HG02759 (cell line): Measurements from ENCODE around the gene CFAP46.
A peak's percentile ranks its signal among the peaks of the same experiment; 100 is the strongest.
"Not testable (repeated sequence)": the region's sequence is repeated elsewhere in the genome, so short reads cannot be mapped to it uniquely, and the experiment has no call there.

ENCODE experiments used
- ATAC-seq: cut with Tn5 transposase; IDR thresholded peaks from one replicate; pipeline ENCODE4 v1.9.1; 2021; ENCODE audit warnings: mild to moderate bottlenecking, moderate library complexity; ENCODE audit not compliant: unreplicated experiment

The CFAP46 gene

DNA sequence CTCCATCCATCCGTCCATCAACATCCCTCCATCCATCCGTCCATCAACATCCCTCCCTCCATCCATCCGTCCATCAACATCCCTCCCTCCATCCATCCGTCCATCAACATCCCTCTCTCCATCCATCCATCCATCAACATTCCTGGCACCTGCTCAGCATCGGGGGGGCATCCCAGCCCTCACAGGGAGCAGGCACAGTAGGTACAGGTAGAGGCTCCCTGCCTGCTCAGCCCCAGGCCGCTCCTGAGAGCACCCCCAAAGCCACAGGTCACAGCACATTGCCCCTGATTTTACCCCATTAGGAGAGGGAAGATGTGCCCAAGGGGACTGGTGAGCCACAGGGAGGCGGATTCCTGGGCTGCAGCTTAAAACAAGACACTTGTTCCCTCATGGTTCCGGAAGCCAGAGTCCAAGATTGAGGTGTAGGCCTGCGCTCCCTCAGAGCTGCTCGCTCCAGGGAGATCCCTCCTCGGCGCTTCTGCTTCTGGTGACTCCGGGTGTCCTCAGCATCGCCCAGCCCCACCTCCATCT lies 21.1 kb upstream of the CFAP46 start:
- ATAC-seq: no peak

DNA sequence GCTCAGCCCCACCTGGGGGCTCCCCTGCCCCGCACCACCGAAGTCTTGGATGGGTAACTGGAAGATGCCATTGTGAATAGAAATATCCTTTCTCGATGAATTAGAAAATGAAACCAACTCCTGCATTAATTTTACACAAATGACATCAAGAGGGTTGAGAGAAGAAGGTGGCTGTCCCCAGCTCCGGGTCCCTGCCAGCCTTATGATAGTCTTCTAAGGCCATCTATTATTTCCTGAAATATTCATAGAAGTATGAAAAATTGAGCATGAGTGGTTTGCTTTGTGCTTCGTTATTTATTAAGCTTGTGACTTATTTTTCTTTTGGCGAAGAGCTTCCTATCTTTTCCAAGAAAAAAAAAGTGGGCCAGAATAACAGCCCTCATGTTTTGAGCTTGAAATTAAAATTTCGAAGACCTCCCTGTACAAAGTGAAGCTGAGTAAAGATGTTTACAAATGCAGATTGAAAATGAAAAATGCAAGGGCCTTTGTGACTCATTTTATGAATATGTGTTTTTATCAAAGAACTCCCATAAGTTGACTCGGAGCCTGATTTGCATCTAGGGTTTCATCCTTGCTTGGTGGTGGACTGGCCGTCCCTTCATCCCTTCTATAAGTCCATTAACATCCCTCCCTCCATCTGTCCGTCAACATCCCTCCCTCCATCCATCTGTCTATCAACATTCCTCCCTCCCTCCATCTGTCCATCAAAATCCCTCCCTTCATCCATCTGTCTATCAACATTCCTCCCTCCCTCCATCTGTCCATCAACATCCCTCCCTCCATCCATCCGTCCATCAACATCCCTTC lies 20.5 kb upstream of the CFAP46 start:
- peak; percentile 27 for ATAC-seq

DNA sequence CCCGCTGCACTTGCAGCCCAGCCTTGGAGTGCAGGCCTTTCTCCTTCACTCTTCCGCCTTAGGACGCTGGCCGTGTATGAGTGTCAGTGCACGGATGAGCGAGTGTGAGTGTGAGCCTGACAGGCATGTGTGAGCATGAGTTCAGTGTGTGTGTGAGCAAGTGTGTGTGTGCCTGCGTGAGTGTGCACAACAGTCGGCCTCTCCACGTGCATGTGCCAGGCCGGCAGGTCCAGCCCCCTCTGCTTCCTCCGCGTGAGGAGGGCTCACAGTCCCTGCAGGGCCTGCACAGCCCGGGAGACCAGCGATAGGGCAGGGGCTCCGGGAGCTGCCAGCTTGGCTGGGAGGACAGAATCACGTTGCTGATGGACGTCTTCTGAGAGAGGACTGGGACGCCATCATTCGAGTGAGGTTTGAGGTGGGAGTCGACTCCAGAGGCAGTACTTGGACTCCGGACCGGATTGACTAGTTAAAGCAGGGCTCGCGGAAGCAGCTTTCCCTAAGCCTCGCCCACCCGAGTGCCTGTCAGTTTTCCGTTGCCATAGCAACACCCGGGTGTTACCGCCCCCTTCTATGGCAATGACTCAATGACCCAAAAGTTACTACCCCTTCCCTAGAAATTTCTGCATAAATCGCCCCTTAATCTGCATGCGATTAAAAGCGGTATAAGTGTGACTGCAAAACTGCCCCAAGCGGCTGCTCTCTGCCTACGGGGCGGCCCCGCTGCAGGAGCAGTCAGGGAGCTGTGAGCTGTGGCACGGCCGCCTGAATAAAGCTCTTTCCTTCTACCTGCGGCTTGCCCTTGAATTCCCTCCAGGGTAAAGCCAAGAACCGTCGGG lies 19.6 kb upstream of the CFAP46 start:
- ATAC-seq: peak; percentile 55

DNA sequence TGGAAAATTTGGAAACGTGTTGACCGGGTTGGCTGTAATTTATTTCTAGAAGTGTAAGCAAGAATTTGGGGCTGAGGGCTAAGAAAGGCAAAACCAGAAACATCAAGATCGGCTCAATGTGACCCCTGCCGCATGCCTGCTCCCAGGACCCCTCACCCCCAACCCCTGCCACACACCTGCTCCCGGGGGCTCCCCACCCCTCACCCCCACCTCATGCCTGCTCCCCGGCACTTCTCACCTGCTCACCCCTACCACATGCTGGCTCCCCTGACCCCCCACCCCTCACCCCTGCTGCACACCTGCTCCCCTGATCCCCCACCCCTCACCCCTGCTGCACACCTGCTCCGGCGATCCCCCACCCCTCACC lies 19.0 kb upstream of the CFAP46 start:
- no peak for ATAC-seq

DNA sequence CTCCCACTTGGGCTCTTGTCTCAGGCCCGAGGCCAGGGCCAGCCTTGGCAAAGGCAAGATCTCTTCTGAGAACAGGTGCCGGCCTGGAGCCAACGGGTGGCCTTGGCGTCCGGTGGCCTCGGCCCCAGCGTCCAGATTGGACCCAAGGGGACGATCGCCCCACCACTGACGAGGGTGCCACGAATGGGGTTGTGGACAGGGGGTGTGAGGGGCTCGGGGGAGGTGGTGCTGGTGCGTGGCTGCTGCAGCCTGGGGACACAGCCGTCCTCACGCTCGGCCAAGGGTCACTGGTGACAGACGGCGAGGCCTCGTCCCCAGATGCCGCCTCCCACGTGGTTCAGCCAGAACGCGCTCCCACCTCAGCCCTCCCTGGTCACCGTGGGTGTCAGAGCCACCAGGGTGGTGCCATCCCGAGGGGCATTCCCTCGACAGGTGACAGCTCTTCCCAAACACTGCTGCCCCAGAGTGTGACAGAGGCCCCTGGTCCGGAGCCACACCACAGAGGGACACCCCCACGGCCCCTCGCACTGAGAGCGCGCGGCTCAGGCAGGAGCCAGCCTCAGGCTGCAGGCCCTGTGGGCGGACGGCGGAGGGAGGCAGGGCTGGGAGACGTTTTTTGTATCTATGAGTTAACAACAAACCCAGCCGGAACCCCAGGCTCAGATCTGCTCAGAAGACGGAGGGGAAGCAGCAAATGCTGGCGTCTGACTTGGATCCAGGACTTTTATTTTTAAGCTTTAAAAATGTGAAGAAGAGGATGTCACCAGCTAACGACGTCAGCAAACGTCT lies 18.5 kb upstream of the CFAP46 start:
- no peak for ATAC-seq

DNA sequence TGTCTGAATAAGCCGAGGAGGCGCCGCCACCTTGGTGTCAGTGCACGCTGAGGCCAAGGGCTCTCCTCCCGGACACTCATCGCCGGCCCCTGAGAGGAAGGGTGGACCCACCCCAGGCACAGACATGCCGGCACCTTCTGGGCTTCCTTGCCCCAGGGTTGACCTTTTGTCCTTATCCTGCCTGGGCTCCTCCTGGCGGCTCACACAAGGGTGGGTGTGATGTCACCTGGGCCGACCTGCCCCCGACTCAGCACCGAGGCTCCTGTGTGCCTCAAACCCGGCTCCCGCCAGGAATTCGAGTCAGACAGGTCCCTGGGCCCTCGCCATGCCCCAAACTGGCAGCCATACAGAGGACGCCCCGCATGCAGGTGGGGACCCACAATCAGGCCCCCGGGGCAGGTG lies 17.7 kb upstream of the CFAP46 start:
- ATAC-seq: no peak

DNA sequence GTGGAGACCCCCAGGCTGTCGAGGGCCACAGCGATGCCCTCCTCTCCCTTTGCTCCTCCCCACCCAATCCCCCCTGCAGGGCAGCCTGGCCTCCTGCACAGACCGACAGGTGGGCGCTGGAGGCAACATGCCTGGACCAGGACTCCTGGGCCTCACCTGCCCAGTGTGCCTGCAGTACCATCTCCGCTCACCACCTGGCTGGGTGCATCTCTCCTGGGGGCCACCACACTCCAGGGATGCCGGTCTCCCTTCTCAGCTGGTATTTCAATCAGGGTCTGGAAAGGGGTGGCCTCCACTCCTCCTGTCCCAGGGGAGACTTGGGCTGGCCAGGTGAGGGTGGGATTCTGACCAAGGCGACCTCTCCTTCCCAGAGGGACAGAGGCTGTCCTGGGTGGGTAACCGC lies 17.2 kb upstream of the CFAP46 start:
- no peak for ATAC-seq

DNA sequence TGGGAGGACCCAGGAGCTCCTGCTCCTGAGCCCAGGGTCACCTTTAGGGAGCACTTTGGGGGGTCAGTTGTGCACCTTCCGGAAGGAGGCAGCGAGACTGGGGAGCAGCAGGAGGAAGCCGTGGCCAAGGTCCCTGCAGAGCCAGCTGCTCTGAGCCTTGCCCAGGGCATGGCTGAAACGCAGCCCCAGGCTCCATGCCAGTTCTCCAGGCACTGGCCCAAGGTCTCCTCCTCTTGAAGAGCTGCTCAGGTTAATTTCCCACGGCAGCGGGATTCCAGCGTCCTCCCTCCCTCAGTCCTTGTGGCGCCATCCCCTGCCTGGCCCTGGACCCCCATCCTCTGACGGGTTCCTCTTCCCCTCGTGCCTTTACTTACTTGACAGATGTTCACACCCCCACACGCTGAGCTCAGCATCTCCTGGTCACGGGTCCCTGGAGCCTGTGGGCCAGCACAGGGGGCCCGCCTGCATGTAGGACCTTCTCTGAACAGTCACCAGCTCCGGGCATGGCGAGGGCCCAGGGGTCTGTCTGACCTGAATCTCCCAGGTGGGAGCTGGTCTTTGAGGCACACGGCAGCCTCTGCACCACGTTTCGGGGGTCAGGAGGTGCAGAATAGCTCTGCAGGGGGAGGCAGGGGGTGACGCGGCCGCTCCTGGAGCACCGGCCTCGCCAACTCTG lies 16.7 kb upstream of the CFAP46 start:
- ATAC-seq: no peak

DNA sequence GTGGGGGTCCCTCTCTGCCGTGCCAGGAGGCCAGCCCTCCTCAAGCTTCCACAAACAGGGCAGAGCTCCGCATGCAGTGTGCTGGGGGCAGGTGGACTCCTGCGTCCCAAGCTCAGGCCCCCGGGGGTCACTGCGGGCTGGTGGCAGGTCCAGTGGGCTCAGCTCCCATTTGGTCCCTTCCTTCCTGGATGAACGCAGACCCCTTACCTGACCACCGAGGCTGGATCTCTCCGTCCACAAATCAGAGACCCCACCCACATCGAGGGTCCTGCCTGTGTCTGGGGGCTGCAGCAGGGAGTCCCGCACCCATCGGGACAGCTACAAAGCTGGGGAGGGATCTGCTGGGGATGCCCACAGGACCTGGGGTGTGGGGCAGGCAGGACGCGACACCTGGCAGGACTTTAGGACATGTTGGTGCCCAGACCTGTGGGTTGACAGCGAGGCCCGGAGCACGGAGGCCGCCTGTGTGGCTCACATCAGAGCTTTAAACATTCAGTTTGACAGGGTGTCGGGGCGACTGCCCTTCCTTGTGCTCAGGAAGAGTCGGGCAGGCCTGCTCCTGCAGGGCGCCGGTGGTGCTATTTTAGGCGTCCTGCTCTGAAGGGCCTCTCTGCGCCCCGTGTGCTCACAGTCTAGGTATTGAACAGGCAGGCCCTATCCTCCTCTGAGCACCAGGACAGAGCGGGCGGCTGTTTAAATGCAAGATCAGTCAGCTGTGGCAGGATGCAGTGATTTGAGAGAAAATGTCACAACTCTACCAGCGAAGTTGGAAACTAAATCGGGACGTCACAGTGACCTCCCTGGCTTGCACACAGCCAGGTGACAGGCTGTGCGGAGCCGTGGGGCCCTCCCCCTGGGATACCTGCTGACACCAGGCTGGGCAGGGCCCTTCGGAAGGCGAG lies 15.9 kb upstream of the CFAP46 start:
- no peak for ATAC-seq

DNA sequence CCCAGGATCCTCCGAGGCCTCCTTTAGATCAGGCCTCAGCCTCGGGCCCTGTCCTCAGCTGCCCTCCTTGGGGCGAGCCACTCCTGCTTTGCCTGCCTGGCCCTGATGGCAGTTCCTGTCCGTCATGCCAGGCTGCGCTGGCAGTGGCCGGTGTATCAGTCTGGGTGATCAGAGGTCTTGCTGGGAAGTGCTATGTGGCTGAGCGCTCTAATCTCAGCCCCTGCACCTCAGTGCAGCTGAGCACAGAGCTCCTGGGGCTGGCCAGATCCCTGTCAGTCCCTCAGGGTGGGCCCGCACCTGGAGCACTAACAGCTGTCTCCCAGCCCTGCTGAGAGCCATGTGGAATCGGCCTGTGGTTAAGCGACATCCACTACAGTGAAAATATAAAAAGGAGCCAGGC lies 14.8 kb upstream of the CFAP46 start:
- no peak for ATAC-seq

DNA sequence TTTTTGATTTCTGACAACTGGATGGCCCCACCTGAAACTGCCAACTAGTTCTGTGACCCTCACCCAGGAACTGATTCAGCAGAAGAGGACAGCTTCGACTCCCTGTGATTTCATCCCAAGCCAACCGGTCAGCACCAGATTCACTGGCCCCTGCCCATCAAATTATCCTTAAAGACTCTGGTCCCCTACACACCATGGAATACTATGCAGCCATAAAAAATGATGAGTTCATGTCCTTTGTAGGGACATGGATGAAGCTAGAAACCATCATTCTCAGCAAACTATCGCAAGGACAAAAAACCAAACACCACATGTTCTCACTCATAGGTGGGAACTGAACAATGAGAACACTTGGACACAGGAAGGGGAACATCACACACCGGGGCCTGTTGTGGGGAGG lies 13.9 kb upstream of the CFAP46 start:
- not testable (repeated sequence) for ATAC-seq

DNA sequence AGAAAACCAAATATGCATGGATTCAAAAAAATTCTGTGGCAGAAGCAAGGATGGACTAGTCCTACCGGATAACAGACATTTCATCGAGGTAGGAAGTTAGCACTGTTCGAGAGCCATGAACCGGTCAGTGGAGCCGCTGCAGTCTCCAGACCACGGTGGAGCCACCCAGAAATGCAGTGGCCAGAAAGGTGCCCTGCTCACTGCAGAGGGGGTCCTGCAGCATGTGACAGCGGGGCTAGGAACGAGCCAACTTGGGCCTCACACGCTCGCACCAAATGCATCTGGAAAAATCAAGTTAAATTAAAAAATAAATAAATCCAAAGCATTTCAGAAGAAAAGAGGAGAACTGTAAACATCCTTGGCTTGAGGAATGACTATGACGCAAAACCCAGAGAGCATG lies 13.1 kb upstream of the CFAP46 start:
- no peak for ATAC-seq

DNA sequence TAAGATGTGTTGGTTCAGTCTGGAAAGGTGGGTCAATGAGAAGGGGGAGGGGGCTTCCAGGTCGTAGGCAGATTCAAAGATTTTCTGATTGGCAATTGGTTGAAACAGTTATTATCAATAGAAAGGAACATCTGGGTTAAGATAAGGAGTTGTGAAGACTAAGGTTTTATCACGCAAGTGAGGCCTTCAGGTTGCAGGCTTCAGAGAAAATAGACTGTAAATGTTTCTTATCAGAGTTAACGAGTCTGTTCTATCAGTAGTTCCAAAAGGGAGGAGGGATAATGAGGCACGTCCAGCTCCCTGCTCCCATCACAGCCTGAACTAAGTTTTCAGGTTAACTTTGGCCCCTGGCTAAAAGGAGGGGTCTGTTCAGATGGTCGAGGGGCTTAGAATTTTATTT lies 11.1 kb upstream of the CFAP46 start:
- ATAC-seq: no peak

DNA sequence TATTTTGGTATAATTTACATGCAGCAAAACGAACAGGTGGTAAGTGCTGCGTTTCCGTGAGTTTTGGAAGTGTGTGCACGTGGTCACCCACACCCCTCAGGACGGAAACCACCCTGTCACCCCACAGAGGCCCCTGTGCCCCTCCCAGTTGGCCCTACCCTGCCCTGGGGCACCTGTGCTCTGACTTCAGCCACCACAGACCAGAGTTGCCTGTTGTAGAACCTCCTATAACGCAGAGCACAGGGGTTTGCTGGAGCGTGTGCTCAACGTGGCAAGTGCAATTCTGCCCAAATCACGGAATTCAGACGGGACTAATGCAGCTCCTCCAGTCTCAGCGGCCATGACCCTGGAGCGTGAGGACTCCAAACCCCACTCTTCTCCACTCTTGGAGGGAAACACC lies 9.6 kb upstream of the CFAP46 start:
- no peak for ATAC-seq

DNA sequence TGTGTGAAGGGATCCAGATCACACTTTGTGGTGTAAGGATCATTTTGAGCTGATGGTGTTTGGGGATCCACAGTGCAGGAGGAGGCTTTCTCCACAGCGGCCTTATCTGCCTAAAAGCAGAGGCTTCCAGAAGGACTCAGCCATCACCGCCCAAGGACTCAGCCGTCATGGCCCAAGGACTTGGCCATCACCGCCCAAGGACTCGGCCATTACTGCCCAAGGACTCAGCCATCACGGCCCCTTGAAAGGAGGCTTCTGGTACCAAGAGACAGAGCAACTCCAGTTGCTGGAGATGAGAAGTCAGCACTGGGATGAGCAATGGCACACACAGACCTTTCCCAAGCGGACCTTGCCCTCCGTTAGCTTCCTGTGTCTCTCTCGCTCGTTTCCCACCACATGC lies 6.0 kb upstream of the CFAP46 start:
- ATAC-seq: no peak

DNA sequence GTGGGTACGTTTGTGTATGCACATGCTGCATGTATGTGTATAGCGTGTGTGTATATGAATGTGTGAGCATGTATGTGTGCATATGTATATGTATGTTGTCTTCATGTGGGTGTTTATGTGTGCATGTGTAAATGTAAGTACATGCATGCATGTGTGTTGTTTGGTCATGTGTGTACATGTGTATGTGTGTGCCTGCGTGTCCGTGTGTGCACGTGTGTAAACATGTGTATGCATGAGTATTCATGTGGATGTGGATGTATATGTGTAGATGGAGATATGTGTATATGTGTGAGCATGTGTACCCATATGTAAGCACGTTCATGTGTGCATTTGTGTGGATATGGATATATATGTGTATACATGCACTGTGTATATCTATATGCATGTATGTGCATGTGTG lies 5.5 kb upstream of the CFAP46 start:
- no peak for ATAC-seq

DNA sequence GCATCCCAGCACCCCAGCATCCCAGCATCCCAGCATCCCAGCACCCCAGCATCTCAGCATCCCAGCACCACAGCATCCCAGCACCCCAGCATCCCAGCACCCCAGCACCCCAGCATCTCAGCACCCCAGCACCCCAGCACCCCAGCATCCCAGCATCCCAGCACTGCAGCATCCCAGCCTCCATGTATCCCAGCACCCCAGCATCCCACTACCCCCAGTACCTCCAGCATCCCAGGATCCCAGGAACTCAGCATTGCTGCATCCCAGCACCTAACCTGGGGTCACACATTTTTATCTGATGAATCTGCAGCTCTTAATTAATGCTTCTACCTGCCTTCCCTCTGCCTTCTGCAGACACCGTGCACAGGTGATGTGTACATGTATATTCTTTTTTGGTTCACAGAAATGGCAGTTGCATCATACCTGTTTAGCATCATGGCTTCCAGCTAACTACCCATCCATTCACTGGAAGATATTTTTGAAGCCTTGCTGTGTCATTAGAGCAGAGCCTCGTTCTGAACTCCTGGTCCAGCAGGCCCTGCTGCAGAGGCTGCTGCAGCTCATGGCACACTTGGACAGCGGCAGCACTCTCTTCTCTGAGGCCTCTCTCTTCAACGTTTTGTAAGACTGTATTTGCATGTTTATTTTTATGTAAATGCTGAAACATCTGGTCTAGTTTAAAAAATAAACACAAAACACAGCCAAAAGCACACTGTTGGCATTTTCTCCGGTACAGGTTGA lies 4.6 kb upstream of the CFAP46 start:
- ATAC-seq: no peak

DNA sequence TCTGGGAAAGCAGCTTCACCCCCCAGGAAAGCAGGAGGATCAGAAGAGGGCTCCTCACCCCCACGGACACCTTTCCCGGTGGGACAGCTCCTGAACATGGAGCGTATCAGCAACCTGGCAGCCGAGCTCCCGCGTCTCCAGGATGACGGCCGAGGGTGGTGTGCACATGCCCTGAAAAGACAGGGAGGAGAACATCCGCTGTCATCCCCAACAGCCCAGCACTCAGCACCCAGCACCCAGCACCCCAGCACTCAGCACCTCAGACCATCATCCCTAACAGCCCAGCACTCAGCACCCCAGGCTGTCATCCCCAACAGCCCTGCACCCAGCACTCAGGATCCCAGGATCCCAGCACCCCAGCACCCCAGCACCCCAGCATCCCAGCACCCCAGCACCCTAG lies 3.9 kb upstream of the CFAP46 start:
- no peak for ATAC-seq

DNA sequence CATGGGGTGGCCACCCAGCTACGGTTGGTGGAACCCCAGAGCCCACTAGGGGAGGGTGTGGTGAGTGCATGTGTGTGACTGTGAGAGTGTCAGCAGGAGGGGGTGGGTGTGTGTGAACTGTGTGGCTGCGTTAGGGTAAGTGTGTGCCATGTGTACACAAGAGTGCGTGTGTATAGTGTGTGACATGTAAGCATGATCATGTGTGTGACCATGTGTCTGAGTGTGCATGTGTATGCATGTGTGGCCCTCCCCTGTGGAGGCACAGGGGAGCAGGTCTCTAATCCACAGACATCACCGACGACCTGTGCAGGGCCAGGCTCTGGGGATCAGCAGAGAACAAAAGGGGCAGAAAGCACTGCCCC lies 3.5 kb upstream of the CFAP46 start:
- no peak for ATAC-seq
